K562 (cell line): ENCODE data around the gene PI4KA. TPM values are rescaled to one million over a fixed set of nuclear protein-coding genes. Genes with fewer than 3 reads are reported as not detected.

Experiments
- CHD4 ChIP-seq: fragments of 200-600 bp; sonication (generic); IDR thresholded peaks from 3 replicates; pipeline ENCODE4 v1.6.1; 2012; ENCODE audit warnings: low read depth, mild to moderate bottlenecking, mixed read lengths, low read length, inconsistent platforms; ENCODE audit not compliant: insufficient read depth, insufficient replicate concordance, poor library complexity, severe bottlenecking
- ETV5 ChIP-seq: sonication (generic); formaldehyde crosslinking; IDR thresholded peaks from 2 replicates; pipeline ENCODE4 v1.4.0; 2020; ENCODE audit warnings: low read depth, mild to moderate bottlenecking, missing genetic modification reagents
- FOXO4 ChIP-seq: fragments of 450-650 bp; formaldehyde crosslinking; IDR thresholded peaks from 2 replicates; pipeline ENCODE4 v1.4.0; 2020; ENCODE audit warnings: mild to moderate bottlenecking, moderate library complexity
- KDM2B ChIP-seq: fragments of 250-450 bp; sonication (Bioruptor Pico); IDR thresholded peaks from 2 replicates; pipeline ENCODE4 v1.8.0; 2021; ENCODE audit warnings: mild to moderate bottlenecking, moderate library complexity
- NR1H2 ChIP-seq: sonication (generic); formaldehyde crosslinking; IDR thresholded peaks from 2 replicates; pipeline ENCODE4 v1.4.0; 2020; ENCODE audit warnings: mild to moderate bottlenecking, missing genetic modification reagents
- PKNOX1 ChIP-seq: fragments of 450-650 bp; IDR thresholded peaks from 2 replicates; pipeline ENCODE4 v1.6.1; 2016
- PREB ChIP-seq: sonication (generic); formaldehyde crosslinking; IDR thresholded peaks from 2 replicates; pipeline ENCODE4 v1.8.1; 2023; ENCODE audit warnings: mild to moderate bottlenecking, missing genetic modification reagents
- SP2 ChIP-seq: IDR thresholded peaks from 2 replicates; pipeline ENCODE4 v1.6.1; 2011; ENCODE audit warnings: mild to moderate bottlenecking, low read depth, low read length, moderate library complexity; ENCODE audit not compliant: poor library complexity, severe bottlenecking; ENCODE audit errors: extremely low read depth
- ZBTB26 ChIP-seq: fragments of 450-650 bp; formaldehyde crosslinking; IDR thresholded peaks from 2 replicates; pipeline ENCODE4 v1.4.0; 2022; ENCODE audit warnings: missing genetic modification characterization
- ZBTB5 ChIP-seq: fragments of 450-650 bp; IDR thresholded peaks from 2 replicates; pipeline ENCODE4 v1.6.1; 2017; ENCODE audit warnings: antibody characterized with exemption
- ZFP36 ChIP-seq: fragments of 150-350 bp; IDR thresholded peaks from 2 replicates; pipeline ENCODE4 v1.6.1; 2018; ENCODE audit warnings: low read length, low read depth; ENCODE audit not compliant: partially characterized antibody
- ZHX1 ChIP-seq: fragments of 150-350 bp; conservative IDR thresholded peaks from 2 replicates; pipeline ENCODE4 v1.6.1; 2014; ENCODE audit warnings: low read length
- ZKSCAN8 ChIP-seq: fragments of 200-800 bp; sonication (Bioruptor generic); IDR thresholded peaks from 2 replicates; pipeline ENCODE4 v1.6.1; 2016; ENCODE audit warnings: missing genetic modification characterization, missing compliant biosample characterization
- ZNF354B ChIP-seq: fragments of 250-450 bp; sonication (Bioruptor Pico); IDR thresholded peaks from 2 replicates; pipeline ENCODE4 v1.4.0; 2020
- ZNF436 ChIP-seq: fragments of 250-450, 450-650 bp; sonication (Bioruptor Pico); formaldehyde crosslinking; IDR thresholded peaks from 2 replicates; pipeline ENCODE4 v1.7.0; 2020; ENCODE audit warnings: mild to moderate bottlenecking
- ZNF695 ChIP-seq: fragments of 450-650 bp; formaldehyde crosslinking; IDR thresholded peaks from 2 replicates; pipeline ENCODE4 v1.4.0; 2020; ENCODE audit warnings: mild to moderate bottlenecking, moderate library complexity
- ZNF764 ChIP-seq: fragments of 250-450 bp; sonication (Bioruptor Pico); IDR thresholded peaks from 2 replicates; pipeline ENCODE4 v1.4.0; 2020; ENCODE audit warnings: low read depth, mild to moderate bottlenecking, moderate library complexity
- polyA plus RNA-seq, 8 experiments: library from polyadenylated mRNA; depleted of rRNA in 4 of 8; stranded (reverse) in 5 of 8; unstranded in 3 of 8; fragments of >200 nt; fragmentation: Nextera tagmentation in 2 of 8; fragmentation: Illumina TruSeq in 1 of 8; extraction: Ambion mirVana in 2 of 8; extraction: Trizol in 1 of 8; gene quantifications; 2 replicates each; pipeline versions ENCODE4 v1.2.1 to v1.2.3, GENCODE V29; 2011 to 2014; ENCODE audit warnings: inconsistent platforms in 1 of 8, missing spikeins in 1 of 8
- total RNA-seq, 7 experiments: library from RNA; depleted of rRNA in 6 of 7; stranded (reverse); fragments of >200 nt in 6 of 7; fragmentation: Illumina TruSeq in 2 of 7; extraction: Trizol in 2 of 7; gene quantifications; 2 replicates each; pipeline versions ENCODE4 v1.2.1 to v1.2.3, GENCODE V29; 2011 to 2021; ENCODE audit warnings: low replicate concordance in 1 of 7

Gene PI4KA
- total and polyA plus RNA-seq, 9 of the 15 experiments (the other 6 are each of a cell fraction or from before 2014, with no cell fraction given): 7.3 to 187 (median 84.7) TPM

GRCh38 chr22:20840646-20841371 is 17.8 kb downstream of the PI4KA start (continued):
- no peak for TF ChIP-seq PREB
- TF ChIP-seq CHD4: no peak
- TF ChIP-seq PKNOX1: peak; percentile 64
- TF ChIP-seq ZNF354B (CRISPR knock-in tag): 0 out of 2 replicates have a peak, but pooled peaks have one; percentile 46
- peak; percentile 74 for TF ChIP-seq ETV5 (CRISPR knock-in tag)
- TF ChIP-seq ZNF436 (CRISPR knock-in tag): no peak
- no peak for TF ChIP-seq ZHX1
- TF ChIP-seq ZKSCAN8 (CRISPR knock-in tag): no peak
- no peak for TF ChIP-seq KDM2B (CRISPR knock-in tag)
- TF ChIP-seq SP2: no peak
- no peak for TF ChIP-seq FOXO4
- no peak for TF ChIP-seq ZFP36
- no peak for TF ChIP-seq ZBTB26 (CRISPR knock-in tag)
- 0 out of 2 replicates have a peak, but pooled peaks have one; percentile 20 for TF ChIP-seq ZNF764 (CRISPR knock-in tag)
- no peak for TF ChIP-seq ZBTB5
- no peak for TF ChIP-seq NR1H2 (CRISPR knock-in tag)
- TF ChIP-seq ZNF695: no peak
